Raji (cell line): ENCODE results near the gene CSTB.

ENCODE experiments used
- POLR2A ChIP-seq: IDR thresholded peaks from 2 replicates; pipeline ENCODE4 v1.6.1; 2011; ENCODE audit warnings: low read depth, low read length, control low read depth; ENCODE audit not compliant: insufficient read depth

Gene CSTB

DNA sequence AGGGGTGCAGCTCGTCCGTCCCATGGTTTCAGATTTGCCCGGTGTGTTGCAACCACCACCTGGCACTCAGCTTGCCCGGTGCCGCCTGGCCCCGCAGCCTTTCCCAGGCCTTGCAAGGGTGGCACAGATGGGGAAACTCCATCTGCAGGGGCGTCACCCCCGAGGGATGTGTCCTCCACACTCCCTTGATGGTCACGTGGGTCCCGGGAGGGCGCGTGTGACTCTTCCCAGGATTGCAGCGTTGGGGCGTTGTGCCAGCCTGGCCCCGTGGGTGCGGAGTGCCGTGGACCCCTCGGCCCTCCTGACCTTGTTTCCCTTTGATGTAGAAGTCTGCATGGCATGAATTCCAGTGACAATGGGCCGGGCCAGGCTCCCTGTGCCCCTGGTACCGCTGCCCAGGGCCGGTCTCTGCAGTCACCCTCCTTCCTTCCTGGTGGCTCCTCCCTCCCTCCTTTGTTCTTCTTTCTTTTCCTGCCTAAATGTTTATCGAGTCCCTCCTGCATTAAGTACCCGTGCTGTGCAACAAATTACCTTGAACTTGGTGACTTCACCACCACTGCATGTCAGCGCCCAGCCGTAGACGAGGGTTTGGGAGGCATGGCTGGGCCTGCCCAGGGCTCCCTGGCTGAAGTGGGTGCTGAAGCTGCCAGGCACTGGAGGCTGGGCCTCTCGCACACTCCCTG lies 36.2 kb upstream of the CSTB start:
- no peak for TF ChIP-seq POLR2A

DNA sequence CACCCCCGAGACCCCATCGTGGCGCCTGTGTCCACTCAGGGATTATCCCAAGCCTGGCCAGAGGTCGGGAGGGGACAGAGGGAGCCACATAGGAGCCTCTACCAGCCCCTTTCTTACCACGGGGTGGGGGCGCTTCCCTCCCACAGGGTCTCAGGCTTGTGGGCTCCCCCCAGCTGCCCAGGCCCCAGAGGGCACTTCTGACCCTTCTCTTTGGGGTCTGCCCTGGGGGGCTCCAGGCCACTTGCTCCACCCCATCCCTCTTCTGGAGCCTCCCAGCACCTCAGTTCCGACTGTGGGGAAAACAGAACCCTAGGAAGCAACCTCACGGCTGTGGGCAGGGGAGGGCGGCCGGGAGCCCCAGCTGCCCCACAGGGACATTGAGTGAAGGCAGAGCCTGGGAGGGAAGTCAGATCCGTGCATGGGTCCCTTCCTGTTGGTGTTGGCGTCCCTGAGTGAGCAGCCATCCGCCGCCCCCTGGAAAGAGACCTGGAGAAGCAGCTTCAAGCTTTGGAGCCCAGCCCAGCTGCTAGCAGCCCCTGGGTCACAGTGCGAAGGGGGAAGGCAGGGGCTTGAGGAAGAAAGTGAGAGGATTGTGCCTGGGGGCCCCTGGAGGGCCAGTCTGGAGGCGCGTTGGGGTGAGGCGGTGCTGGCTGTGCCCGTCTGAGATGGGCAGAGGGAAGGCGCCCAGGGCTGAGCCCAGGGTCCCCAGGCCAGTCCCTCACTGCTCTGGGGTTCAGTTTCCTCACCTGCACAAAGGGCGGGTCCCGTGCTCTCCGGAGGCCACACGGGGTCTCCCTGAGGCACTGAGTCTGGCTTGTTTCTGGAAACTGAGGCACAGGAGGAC lies 35.4 kb upstream of the CSTB start:
- TF ChIP-seq POLR2A, result no peak

DNA sequence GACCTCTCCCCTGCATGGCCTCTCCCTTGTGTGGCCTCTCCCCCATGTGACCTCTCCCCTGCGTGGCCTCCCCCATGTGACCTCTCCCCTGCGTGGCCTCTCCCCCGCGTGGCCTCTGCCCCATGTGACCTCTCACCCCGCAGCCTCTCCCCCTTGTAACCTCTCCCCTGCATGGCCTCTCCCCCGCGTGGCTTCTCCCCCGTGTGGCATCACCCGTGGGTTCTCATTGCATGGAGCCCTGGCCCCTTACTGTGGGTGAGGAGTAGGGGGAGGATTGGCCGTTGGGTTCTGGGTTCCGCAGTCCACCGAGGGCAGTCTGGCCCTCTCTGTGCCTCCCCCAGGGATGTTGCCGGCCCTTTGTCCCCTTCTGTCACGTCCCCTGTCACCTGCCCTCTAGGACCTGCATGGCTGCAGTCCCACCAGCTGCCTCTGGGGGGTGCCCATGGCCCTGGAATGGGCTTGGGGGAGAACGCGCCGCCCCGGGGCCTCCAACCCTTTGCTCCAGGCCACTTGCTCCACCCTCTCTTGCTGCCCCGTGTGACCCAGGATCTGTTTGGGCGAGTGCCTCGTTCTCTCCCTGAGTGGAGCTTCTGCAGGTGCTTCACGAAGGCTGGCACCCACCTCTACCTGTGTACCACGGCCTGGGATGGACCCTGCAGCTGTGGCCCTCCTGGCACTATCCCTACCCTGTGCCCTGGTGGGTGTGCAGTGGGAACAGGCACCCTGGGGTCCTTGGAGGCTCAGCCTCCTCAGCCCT lies 34.6 kb upstream of the CSTB start:
- no peak for TF ChIP-seq POLR2A

DNA sequence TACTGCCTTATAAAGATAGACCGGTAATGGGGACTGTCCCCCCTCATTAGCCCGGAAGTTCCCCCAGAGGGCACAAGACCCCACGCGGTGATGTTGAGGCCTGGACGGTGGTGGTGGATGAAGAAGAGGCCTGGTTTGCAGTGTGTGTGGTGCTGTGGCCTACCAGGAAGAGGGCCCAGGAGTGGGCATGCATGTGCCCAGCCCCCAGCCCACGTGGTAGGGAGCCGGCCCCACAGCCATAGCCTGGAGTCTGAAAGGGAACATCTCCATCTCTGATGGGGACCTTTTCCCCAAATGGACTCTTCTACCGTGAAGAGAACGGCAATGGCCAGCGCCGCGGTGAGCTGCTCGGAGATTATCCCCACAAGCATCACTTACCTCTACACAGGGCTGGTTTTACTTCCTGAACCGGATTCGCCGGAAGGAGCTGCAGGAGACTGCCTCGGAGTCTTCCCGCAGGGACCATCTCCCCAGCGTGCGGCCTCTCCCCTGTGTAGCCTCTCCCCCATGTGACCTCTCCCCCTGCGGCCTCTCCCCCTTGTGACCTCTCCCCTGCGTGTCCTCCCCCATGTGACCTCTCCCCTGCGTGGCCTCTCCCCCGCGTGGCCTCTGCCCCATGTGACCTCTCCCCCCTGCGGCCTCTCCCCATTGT lies 33.9 kb upstream of the CSTB start:
- no peak for TF ChIP-seq POLR2A

DNA sequence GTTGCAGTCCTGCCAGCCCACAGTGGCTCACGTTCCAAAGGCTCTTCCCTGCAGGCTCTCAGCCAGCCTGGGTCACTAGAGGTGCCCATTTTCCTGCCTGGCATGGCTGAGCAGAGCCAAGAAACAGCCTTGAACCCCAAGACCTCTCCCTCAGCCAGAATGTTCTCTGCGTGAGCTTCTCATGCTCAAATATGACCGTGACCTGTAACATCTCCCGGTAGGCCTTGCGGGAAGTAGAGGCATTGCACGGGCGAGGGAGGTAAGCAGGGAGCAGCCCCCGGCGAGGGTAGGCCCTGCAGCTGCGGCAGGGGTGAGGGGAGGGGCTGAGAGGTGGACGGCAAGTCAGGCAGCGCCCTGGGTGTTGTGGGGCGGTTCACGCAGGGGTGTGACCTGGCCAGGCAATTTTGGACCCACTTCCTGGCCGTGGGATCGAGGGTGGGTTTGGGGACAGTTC lies 33.3 kb upstream of the CSTB start:
- TF ChIP-seq POLR2A, result no peak

DNA sequence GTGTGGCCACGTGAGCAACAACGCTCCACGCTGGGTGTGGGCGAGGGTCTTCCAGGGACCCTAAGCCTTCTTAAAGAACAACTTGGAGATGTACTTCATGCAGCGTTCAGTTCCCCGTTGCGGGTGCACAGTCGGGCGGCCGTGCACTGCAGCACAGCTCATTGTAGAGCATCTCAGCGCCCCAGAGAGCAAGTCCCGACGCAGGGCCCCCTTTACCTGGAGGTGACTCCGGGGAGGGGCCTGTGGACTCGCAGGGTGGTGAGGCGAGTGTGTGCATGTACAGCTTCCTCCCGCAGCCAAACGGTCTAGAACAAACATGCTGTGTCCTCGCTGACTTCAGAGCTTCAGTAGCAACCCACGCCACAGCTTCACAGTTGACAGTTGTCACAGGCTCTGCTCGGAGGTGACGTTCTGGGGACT lies 32.7 kb upstream of the CSTB start:
- TF ChIP-seq POLR2A, result no peak

DNA sequence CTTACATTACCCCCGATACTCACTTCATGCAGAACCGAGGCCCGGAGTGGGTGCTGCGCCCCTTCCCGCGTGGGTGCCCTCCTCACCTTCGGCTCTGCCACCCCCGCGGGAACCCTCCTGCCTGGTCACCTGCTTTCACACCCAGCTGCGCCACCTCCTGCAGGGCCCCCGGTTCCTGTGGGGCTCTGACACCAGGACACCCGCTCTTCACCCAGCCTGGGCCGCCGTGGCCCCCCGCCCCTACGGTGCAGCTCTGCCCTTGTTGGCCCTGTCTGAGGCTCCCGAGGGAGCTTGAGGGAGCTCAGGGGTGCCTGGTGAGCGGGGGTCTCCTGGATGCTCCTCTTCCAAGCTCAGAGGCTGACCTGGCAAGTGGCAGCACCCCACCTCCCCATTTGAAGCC lies 32.3 kb upstream of the CSTB start:
- no peak for TF ChIP-seq POLR2A

DNA sequence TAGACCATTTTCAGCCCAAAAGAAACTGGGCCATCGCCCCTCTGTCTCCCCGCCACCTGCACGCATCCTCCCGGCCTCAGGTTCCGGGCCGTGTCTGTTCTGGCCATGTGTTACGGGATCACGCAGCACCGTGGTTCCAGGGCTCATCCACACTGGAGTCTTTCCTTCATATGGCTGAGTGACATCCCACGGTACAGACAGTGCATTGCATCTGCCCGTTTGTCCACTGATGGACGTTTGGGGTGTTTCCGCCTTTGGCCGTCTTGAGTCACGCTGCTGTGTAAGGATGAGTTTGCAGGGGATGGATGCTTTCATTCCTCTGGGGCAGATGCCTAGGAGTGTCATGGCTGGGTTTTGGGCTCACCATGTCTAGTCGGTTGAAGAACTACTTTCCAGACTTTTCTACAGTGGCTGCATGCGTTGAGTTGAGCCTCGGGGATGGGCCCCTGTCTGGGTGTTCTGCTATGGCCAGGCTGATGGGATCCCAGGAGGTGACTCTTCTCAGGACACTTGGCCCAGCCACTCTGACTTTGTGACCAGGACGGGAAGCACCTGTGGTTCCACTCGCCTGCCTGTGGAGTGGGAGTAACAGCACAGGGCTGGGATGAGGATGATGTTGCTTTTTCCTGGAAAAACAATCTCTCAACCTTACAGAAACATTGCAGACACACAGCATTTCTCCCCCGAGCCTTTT lies 30.1 kb upstream of the CSTB start:
- no peak for TF ChIP-seq POLR2A

DNA sequence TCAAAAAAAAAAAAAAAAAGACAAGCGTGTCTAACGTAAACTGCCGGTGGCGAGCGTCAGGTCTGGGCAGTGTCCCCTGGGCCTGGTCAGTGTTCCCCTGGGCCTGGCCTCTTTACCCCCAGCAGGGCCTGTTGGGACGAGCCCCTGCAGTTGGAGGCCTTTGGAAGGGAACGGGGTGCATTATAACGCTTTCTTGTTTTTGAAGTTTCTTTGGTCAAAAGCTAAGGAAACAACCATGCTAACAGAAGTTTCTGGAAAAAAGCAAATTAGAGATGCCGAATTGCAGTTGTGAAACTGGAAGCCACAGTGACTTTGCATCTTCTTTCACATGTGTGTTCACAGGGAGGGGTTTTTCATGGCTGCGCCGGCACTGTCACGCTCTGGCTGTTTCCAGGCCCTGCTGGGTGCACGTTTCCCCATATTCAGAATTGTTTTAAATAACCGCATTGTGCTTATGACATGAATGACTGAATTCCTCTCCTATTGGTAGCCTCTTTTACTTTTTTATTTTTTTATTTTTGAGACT lies 29.2 kb upstream of the CSTB start:
- no peak for TF ChIP-seq POLR2A

DNA sequence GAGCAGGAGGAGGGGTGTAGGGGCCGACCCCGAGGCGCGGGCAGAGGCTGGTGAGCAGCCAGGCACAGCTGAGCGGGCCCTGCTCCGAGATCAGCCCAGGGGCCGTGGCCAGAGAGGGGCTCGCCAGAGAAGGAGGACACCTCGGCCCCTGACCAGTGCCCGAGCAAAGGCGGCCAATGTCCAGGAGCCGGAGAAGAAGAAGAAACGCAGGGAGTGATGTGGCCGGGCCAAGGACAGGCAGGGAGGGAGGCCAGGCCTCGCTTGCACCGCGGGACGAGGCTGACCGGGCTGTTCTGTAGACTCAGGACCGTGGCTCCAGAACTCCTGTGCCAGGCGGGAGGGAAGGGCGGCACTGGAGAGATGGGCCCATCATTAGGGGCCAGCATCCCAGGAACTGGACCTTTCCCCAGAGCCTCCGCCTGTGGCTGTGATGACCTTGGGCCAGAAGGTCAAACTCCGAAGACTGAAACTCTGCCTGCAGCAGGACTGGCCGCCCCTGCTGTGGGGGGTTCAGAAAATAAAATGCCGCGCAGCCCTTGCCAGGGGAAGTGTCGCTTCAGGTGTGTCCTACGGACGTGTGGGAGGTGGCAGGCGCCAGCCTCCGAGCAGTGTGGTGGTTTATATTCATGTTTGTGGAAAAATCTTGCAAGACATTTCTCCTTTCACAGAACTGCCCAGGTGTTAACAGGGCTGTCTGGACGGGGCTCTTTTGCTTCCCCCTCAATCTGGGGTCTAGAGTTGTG lies 27.6 kb upstream of the CSTB start:
- TF ChIP-seq POLR2A, result no peak

DNA sequence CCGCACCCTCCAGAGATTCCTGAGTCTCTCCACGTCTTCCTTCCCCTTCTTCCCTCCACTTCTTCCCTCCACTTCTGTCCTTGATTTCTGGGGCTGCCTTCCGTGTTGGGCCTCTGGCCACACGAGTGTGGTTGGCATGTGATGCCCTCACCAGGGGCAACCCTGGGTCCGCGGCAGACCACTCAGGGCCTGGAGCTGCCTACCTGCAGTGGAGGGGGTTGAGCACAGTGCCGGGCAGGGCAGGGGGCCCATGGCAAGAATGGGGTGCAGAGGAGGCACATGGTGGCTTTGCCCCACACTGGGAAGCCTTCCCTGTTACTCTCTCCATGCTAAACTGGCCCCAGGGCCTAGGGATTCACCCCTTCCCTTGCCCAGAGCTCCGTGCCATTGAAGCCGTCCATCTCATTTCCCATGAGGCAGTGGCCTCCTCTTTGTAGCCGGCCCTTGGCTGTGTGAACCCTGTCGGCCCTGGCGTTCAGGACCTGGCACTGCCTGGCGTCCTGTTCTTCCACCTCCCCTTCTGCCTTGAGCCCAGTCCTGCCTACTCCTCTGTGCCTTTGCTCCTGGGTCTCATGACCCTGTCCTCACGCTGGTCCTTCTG lies 26.7 kb upstream of the CSTB start:
- TF ChIP-seq POLR2A, result no peak

DNA sequence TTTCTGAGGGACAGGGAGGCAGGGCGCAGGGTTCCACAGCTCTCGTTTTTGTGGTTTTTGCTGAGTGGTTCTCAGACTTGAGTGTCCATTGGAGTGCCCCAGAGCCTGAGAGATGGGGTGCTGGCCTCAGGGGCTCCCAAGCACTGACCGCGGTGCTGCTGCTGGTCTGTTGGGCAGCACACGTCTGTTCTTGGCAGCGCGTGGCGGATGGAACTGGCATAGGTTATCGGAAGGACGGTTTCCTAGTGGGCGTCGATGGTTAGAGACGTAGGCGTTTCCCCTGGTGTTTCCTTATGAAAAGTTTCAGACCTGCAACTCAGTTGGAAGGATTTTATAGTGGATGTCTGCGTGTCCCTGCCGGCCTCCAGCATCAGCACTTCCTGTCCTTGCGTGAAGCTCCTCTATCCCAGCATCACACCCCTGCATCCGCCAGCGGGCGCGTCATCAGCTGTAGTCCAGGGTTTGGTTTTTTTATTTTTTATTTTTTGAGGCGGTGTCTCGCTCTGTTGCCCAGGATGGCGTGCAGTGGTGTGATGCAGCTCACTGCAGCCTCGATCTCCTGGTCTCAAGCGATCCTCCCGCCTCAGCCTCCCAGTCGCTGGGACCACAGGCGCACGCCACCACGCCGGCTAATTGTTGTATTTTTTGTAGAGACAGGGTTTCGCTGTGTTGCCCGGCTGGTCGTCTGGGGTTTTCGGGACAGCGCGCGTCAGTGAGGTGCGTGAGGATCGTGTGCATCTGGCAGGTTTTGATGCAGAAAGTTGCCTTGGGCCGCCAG lies 25.1 kb upstream of the CSTB start:
- no peak for TF ChIP-seq POLR2A

DNA sequence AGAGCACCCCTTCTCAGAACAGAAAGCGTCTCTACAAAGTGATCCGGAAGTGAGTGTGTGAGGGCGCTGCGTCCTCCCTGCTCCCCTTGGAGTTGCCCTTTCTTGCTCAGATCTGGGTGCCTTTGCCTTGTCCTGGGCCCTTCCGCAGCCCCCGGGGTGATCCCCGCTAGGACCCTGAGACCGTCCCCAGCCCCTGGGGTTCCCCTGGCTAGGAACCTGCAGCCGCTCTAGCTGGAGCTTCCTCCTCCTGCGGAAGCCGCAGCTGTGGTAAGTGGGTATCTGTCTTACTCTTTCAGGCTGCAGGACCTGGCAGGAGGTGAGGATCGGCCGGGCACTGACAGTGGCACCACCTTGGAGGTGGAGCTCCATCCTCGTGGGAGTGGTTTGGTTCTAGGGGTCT lies 24.5 kb upstream of the CSTB start:
- no peak for TF ChIP-seq POLR2A
